Mesenchymal stem cell (in vitro differentiated cells and primary cell): Measurements from ENCODE around the gene FBN2.

ENCODE experiments used
- DNase-seq: peaks from one replicate; pipeline ENCODE4 v3.0.0-alpha.2; 2013
- H2AFZ ChIP-seq: one replicate; pipeline ENCODE4 v1.6.1; 2013; ENCODE audit warnings: low read depth, mild to moderate bottlenecking, control low read depth, inconsistent platforms, low read length, moderate library complexity
- H2AK5ac ChIP-seq: 2 replicates; pipeline ENCODE4 v1.6.1; 2013; ENCODE audit warnings: low read length, moderate library complexity, mild to moderate bottlenecking, inconsistent platforms; ENCODE audit not compliant: severe bottlenecking
- H2BK120ac ChIP-seq: one replicate; pipeline ENCODE4 v1.6.1; 2013; ENCODE audit warnings: low read depth, mild to moderate bottlenecking, inconsistent platforms, low read length, moderate library complexity
- H2BK12ac ChIP-seq, 2 experiments: one replicate each; pipeline ENCODE4 v1.6.1; 2013; ENCODE audit warnings: inconsistent platforms in 2 of 2, low read length in 2 of 2, mild to moderate bottlenecking in 2 of 2, moderate library complexity in 2 of 2, control low read depth in 1 of 2
- H2BK15ac ChIP-seq: one replicate; pipeline ENCODE4 v1.6.1; 2013; ENCODE audit warnings: mild to moderate bottlenecking, low read depth, inconsistent platforms; ENCODE audit not compliant: poor library complexity, severe bottlenecking
- H2BK5ac ChIP-seq: 2 replicates; pipeline ENCODE4 v1.6.1; 2013; ENCODE audit warnings: low read depth, mild to moderate bottlenecking, low read length, control low read depth, inconsistent platforms; ENCODE audit not compliant: poor library complexity, severe bottlenecking
- H3K14ac ChIP-seq, 2 experiments: one replicate each; pipeline ENCODE4 v1.6.1; 2013; ENCODE audit warnings: inconsistent platforms in 2 of 2, low read length in 2 of 2, control low read depth in 1 of 2, mild to moderate bottlenecking in 1 of 2, moderate library complexity in 1 of 2
- H3K18ac ChIP-seq, 2 experiments: one replicate each; pipeline ENCODE4 v1.6.1; 2013; ENCODE audit warnings: inconsistent platforms in 2 of 2, low read length in 2 of 2, control low read depth in 1 of 2, low read depth in 1 of 2, mild to moderate bottlenecking in 1 of 2
- H3K23ac ChIP-seq, 2 experiments: one replicate each; pipeline ENCODE4 v1.6.1; 2013; ENCODE audit warnings: inconsistent platforms in 2 of 2, low read length in 2 of 2, mild to moderate bottlenecking in 2 of 2, moderate library complexity in 2 of 2, control low read depth in 1 of 2
- H3K27ac ChIP-seq: 2 replicates; pipeline ENCODE4 v1.5.1; 2013; ENCODE audit warnings: mild to moderate bottlenecking, moderate library complexity, low read length, control low read depth, inconsistent platforms; ENCODE audit not compliant: poor library complexity, severe bottlenecking
- H3K27me3 ChIP-seq, 2 experiments: 2 replicates each; pipeline versions ENCODE4 v1.6.1 to v1.7.0; 2013; ENCODE audit warnings: low read length in 2 of 2, mild to moderate bottlenecking in 2 of 2, moderate library complexity in 2 of 2, control low read depth in 1 of 2, inconsistent platforms in 1 of 2; ENCODE audit not compliant: control insufficient read depth in 1 of 2, insufficient read depth in 1 of 2
- H3K36me3 ChIP-seq, 2 experiments: 2 replicates each; pipeline versions ENCODE4 v1.6.1 to v1.7.0; 2013; ENCODE audit warnings: low read length in 2 of 2, control low read depth in 1 of 2, inconsistent platforms in 1 of 2, low read depth in 1 of 2, mild to moderate bottlenecking in 1 of 2; ENCODE audit not compliant: insufficient read depth in 2 of 2, control insufficient read depth in 1 of 2
- H3K4ac ChIP-seq, 2 experiments: one replicate each; pipeline ENCODE4 v1.6.1; 2013; ENCODE audit warnings: inconsistent platforms in 2 of 2, low read length in 2 of 2, mild to moderate bottlenecking in 2 of 2, moderate library complexity in 2 of 2, control low read depth in 1 of 2, low read depth in 1 of 2
- H3K4me1 ChIP-seq: 2 replicates; pipeline ENCODE4 v1.6.1; 2013; ENCODE audit warnings: low read depth, low read length, control low read depth; ENCODE audit not compliant: control insufficient read depth, insufficient read depth
- H3K4me2 ChIP-seq: 2 replicates; pipeline ENCODE4 v1.6.1; 2013; ENCODE audit warnings: low read length, mild to moderate bottlenecking, inconsistent platforms; ENCODE audit not compliant: poor library complexity, severe bottlenecking
- H3K4me3 ChIP-seq, 2 experiments: 2 replicates each; pipeline versions ENCODE4 v1.5.1 to v1.7.0; 2013; ENCODE audit warnings: low read length in 2 of 2, mild to moderate bottlenecking in 2 of 2, control low read depth in 1 of 2, low read depth in 1 of 2; ENCODE audit not compliant: insufficient read depth in 1 of 2
- H3K79me1 ChIP-seq: replicated peaks from 2 replicates; pipeline ENCODE4 v1.6.1; 2013; ENCODE audit warnings: mild to moderate bottlenecking, control low read depth, low read length, inconsistent platforms; ENCODE audit not compliant: poor library complexity, severe bottlenecking
- H3K9ac ChIP-seq: 2 replicates; pipeline ENCODE4 v1.7.0; 2013; ENCODE audit warnings: mild to moderate bottlenecking, low read length, moderate library complexity
- H3K9me3 ChIP-seq: 2 replicates; pipeline ENCODE4 v1.7.0; 2013; ENCODE audit warnings: mild to moderate bottlenecking, low read length; ENCODE audit not compliant: control insufficient read depth
- H4K8ac ChIP-seq: one replicate; pipeline ENCODE4 v1.6.1; 2013; ENCODE audit warnings: inconsistent platforms, mild to moderate bottlenecking, low read length, moderate library complexity
- H4K91ac ChIP-seq: one replicate; pipeline ENCODE4 v1.6.1; 2013; ENCODE audit warnings: mild to moderate bottlenecking, low read length, inconsistent platforms
- WGBS: methylation state at CpG from one replicate; pipeline ENCODE4 v1.1.7; 2013; ENCODE audit warnings: mixed read lengths; 5-methylcytosine and 5-hydroxymethylcytosine counted together

FBN2 gene

GRCh38 chr5:128279345-128279744, 258.7 kb downstream of the FBN2 start:
- H3K14ac ChIP-seq = no peak overlapping the region
- H3K27me3 ChIP-seq = no peaks in the 10 kb centered on the region
- H3K27ac ChIP-seq = no peak overlapping the region
- H2BK5ac ChIP-seq = no peak overlapping the region
- H4K91ac ChIP-seq = no peak overlapping the region
- no peak overlapping the region for H2BK12ac ChIP-seq
- H3K36me3 ChIP-seq = peaks cover 5 to 36% of the 10 kb centered on the region in 2 experiments
- H3K9ac ChIP-seq = no peak overlapping the region
- no peaks in the 10 kb centered on the region for H3K79me1 ChIP-seq
- no peak overlapping the region for H3K4me2 ChIP-seq
- no peak overlapping the region for H3K4ac ChIP-seq
- H3K4me1 ChIP-seq = no peaks in the 10 kb centered on the region
- H4K8ac ChIP-seq = no peak overlapping the region
- WGBS = no CpG with 5 or more reads among the region's 2 CpGs
- H2BK15ac ChIP-seq = no peak overlapping the region
- H3K23ac ChIP-seq = no peak overlapping the region
- DNase-seq = no peak
- H2BK120ac ChIP-seq = no peak overlapping the region
- no peak overlapping the region for H3K18ac ChIP-seq
- H3K9me3 ChIP-seq = no peaks in the 10 kb centered on the region
- no peak overlapping the region for H3K4me3 ChIP-seq
- H2AK5ac ChIP-seq = no peak overlapping the region
- H2AFZ ChIP-seq = no peak overlapping the region

- Histone ChIP-seq H3K36me3 (peaks cover 5 to 44% of the 10 kb centered on the region in 2 experiments), H3K18ac (no peak overlapping the region), H2AFZ (peak overlapping the region; percentile 15), H2AK5ac (no peak overlapping the region), H3K4me2 (no peak overlapping the region), H3K14ac (no peak overlapping the region), H3K27me3 (no peaks in the 10 kb centered on the region), H3K23ac (no peak overlapping the region), H4K91ac (no peak overlapping the region), H3K4me1 (no peaks in the 10 kb centered on the region), H3K79me1 (no peaks in the 10 kb centered on the region), H3K9me3 (no peaks in the 10 kb centered on the region), H3K4me3 (no peak overlapping the region), H3K27ac (no peak overlapping the region), H2BK5ac (no peak overlapping the region), H2BK15ac (no peak overlapping the region), H2BK12ac (no peak overlapping the region), H3K4ac (no peak overlapping the region), H3K9ac (no peak overlapping the region), H2BK120ac (no peak overlapping the region), H4K8ac (no peak overlapping the region)
- WGBS = 39% methylated on average over 6 of the region's 6 CpGs
- peak; percentile 57 for DNase-seq
Measured at GRCh38 chr5:128276537-128277216, 261.4 kb downstream of the FBN2 start.

GRCh38 chr5:128274441-128274840, 263.6 kb downstream of the FBN2 start:
- Histone ChIP-seq H3K4me3 (no peak overlapping the region), H2BK15ac (no peak overlapping the region), H4K91ac (no peak overlapping the region), H2BK5ac (no peak overlapping the region), H2BK12ac (no peak overlapping the region), H4K8ac (no peak overlapping the region), H3K4me1 (no peaks in the 10 kb centered on the region), H3K36me3 (peaks cover 5 to 37% of the 10 kb centered on the region in 2 experiments), H3K4ac (no peak overlapping the region), H3K18ac (no peak overlapping the region), H2BK120ac (no peak overlapping the region), H3K27ac (no peak overlapping the region), H3K27me3 (no peaks in the 10 kb centered on the region), H2AFZ (no peak overlapping the region), H3K9me3 (no peaks in the 10 kb centered on the region), H3K9ac (no peak overlapping the region), H3K23ac (no peak overlapping the region), H2AK5ac (no peak overlapping the region), H3K14ac (no peak overlapping the region), H3K4me2 (no peak overlapping the region), H3K79me1 (no peaks in the 10 kb centered on the region)
- WGBS = 90% methylated on average over 2 of the region's 2 CpGs
- no peak for DNase-seq

GRCh38 chr5:128273736-128274135, 264.3 kb downstream of the FBN2 start:
- H3K27ac ChIP-seq = no peak overlapping the region
- no peak overlapping the region for H2BK12ac ChIP-seq
- peaks cover 5 to 36% of the 10 kb centered on the region in 2 experiments for H3K36me3 ChIP-seq
- no peak overlapping the region for H3K18ac ChIP-seq
- no peak overlapping the region for H2AFZ ChIP-seq
- no peak overlapping the region for H2BK5ac ChIP-seq
- no peak overlapping the region for H3K23ac ChIP-seq
- H2AK5ac ChIP-seq = no peak overlapping the region
- no peak for DNase-seq
- no peak overlapping the region for H3K14ac ChIP-seq
- no peak overlapping the region for H3K9ac ChIP-seq
- over 99% methylated on average over 3 of the region's 5 CpGs for WGBS
- no peak overlapping the region for H4K8ac ChIP-seq
- H3K4me1 ChIP-seq = no peaks in the 10 kb centered on the region
- no peak overlapping the region for H2BK120ac ChIP-seq
- no peak overlapping the region for H4K91ac ChIP-seq
- H3K4ac ChIP-seq = no peak overlapping the region
- H3K79me1 ChIP-seq = no peaks in the 10 kb centered on the region
- H3K9me3 ChIP-seq = no peaks in the 10 kb centered on the region
- no peak overlapping the region for H2BK15ac ChIP-seq
- no peak overlapping the region for H3K4me3 ChIP-seq
- H3K4me2 ChIP-seq = no peak overlapping the region
- no peaks in the 10 kb centered on the region for H3K27me3 ChIP-seq
